GM18511 (cell line): ENCODE measurements around the gene SPDYE4.

ENCODE experiments used
- ATAC-seq: cut with Tn5 transposase; IDR thresholded peaks from one replicate; pipeline ENCODE4 v1.9.1; 2021; ENCODE audit warnings: mild to moderate bottlenecking, moderate library complexity; ENCODE audit not compliant: unreplicated experiment

Gene SPDYE4

GRCh38 chr17:8713878-8714277 is 44.5 kb downstream of the SPDYE4 start:
- no peak for ATAC-seq

GRCh38 chr17:8713315-8713714 is 45.0 kb downstream of the SPDYE4 start:
- no peak for ATAC-seq

- ATAC-seq: no peak
Measured at GRCh38 chr17:8712698-8713097, 45.6 kb downstream of the SPDYE4 start.

- ATAC-seq: no peak
Measured at GRCh38 chr17:8711291-8711690, 47.1 kb downstream of the SPDYE4 start.

- no peak for ATAC-seq
Measured at GRCh38 chr17:8710813-8711212, 47.5 kb downstream of the SPDYE4 start.

GRCh38 chr17:8709006-8709405 is 49.3 kb downstream of the SPDYE4 start:
- ATAC-seq: no peak

- no peak for ATAC-seq
Measured at GRCh38 chr17:8708025-8708461, 50.3 kb downstream of the SPDYE4 start.

- ATAC-seq: no peak
Measured at GRCh38 chr17:8707332-8708024, 50.9 kb downstream of the SPDYE4 start.

- no peak for ATAC-seq
Measured at GRCh38 chr17:8706431-8706830, 51.9 kb downstream of the SPDYE4 start.

GRCh38 chr17:8705427-8705826 is 52.9 kb downstream of the SPDYE4 start:
- ATAC-seq: no peak

GRCh38 chr17:8703001-8703400 is 55.3 kb downstream of the SPDYE4 start:
- no peak for ATAC-seq

GRCh38 chr17:8701754-8702153 is 56.6 kb downstream of the SPDYE4 start:
- no peak for ATAC-seq

GRCh38 chr17:8701221-8701620 is 57.1 kb downstream of the SPDYE4 start:
- no peak for ATAC-seq
